Activated naive CD4-positive, alpha-beta T cell treated with anti-CD3 and anti-CD28 coated beads, Interleukin-2, amount 50 U/mL, for 72 hours (primary cell): ENCODE results near the gene AOC3. TPM values are rescaled to one million over a fixed set of nuclear protein-coding genes. Genes with fewer than 3 reads are reported as not detected.
"Not testable (repeated sequence)": the region's sequence is repeated elsewhere in the genome, so short reads cannot be mapped to it uniquely, and the experiment has no call there.

ENCODE experiments used
- ATAC-seq, 2 donors: fragments of 150-1000 bp; cut with Tn5 transposase; 2 replicates each; pipeline ENCODE4 v1.10.0; 2021; ENCODE audit warnings: mild to moderate bottlenecking in 2 of 2, moderate library complexity in 2 of 2
- DNase-seq, 2 donors: peaks; one replicate each; pipeline ENCODE4 v3.0.0; 2021 to 2022; ENCODE audit warnings: low spot score in 2 of 2
- H3K27ac Mint-ChIP-seq, 2 donors: one replicate each; pipeline ENCODE4 v1.8.0; 2022; ENCODE audit warnings: mild to moderate bottlenecking in 2 of 2, mixed read lengths in 2 of 2
- H3K36me3 Mint-ChIP-seq, 2 donors: one replicate each; pipeline ENCODE4 v1.8.0; 2022; ENCODE audit warnings: mixed read lengths in 2 of 2
- H3K9me3 Mint-ChIP-seq, 2 donors: one replicate each; pipeline ENCODE4 v1.8.0; 2022; ENCODE audit warnings: mixed read lengths in 2 of 2
- total RNA-seq, 2 donors: library from RNA; stranded (reverse); gene quantifications; one replicate each; pipeline ENCODE4 v1.2.3, GENCODE V29; 2022

The AOC3 gene
- total RNA-seq, 2 donors from 2014 or later = 3.0 to 5.0 TPM

- Mint-ChIP-seq H3K9me3 (no peaks in the 10 kb centered on the region), H3K27ac (no peak overlapping the region), H3K36me3 (no peaks in the 10 kb centered on the region)
- ATAC-seq = no peak
- no peak for DNase-seq
Measured at GRCh38 chr17:42878123-42878880, 27.3 kb downstream of the AOC3 start.

GRCh38 chr17:42878924-42879595 lies 28.1 kb downstream of the AOC3 start:
- H3K9me3 Mint-ChIP-seq = no peaks in the 10 kb centered on the region
- no peak overlapping the region for H3K27ac Mint-ChIP-seq
- no peak for DNase-seq
- no peak for ATAC-seq
- H3K36me3 Mint-ChIP-seq = no peaks in the 10 kb centered on the region

- ATAC-seq (no peak), DNase-seq (no peak)
- H3K36me3 Mint-ChIP-seq = no peaks in the 10 kb centered on the region
- no peaks in the 10 kb centered on the region for H3K9me3 Mint-ChIP-seq
- H3K27ac Mint-ChIP-seq = no peak overlapping the region
Measured at GRCh38 chr17:42879596-42879985, 28.6 kb downstream of the AOC3 start.

GRCh38 chr17:42880776-42881310 lies 29.8 kb downstream of the AOC3 start:
- no peak for DNase-seq
- ATAC-seq = no peak
- Mint-ChIP-seq H3K36me3 (no peaks in the 10 kb centered on the region), H3K27ac (no peak overlapping the region), H3K9me3 (no peaks in the 10 kb centered on the region)

- DNase-seq, ATAC-seq, H3K36me3 Mint-ChIP-seq, H3K9me3 Mint-ChIP-seq, H3K27ac Mint-ChIP-seq: not testable (repeated sequence)
Measured at GRCh38 chr17:42881706-42882105, 30.7 kb downstream of the AOC3 start.

GRCh38 chr17:42882166-42882565 lies 31.2 kb downstream of the AOC3 start:
- Mint-ChIP-seq H3K27ac (no peak overlapping the region), H3K36me3 (no peaks in the 10 kb centered on the region), H3K9me3 (no peaks in the 10 kb centered on the region)
- DNase-seq = no peak
- no peak for ATAC-seq

GRCh38 chr17:42883802-42884558 lies 33.0 kb downstream of the AOC3 start:
- no peak overlapping the region for H3K27ac Mint-ChIP-seq
- DNase-seq (no peak), ATAC-seq (no peak)
- no peaks in the 10 kb centered on the region for H3K9me3 Mint-ChIP-seq
- H3K36me3 Mint-ChIP-seq = no peaks in the 10 kb centered on the region

- not testable (repeated sequence) for H3K36me3 Mint-ChIP-seq, H3K27ac Mint-ChIP-seq, ATAC-seq, H3K9me3 Mint-ChIP-seq, DNase-seq
Measured at GRCh38 chr17:42885806-42886205, 34.8 kb downstream of the AOC3 start.

- Mint-ChIP-seq H3K9me3 (no peaks in the 10 kb centered on the region), H3K27ac (no peak overlapping the region), H3K36me3 (no peaks in the 10 kb centered on the region)
- no peak for DNase-seq
- no peak for ATAC-seq
Measured at GRCh38 chr17:42886283-42887176, 35.5 kb downstream of the AOC3 start.

- Mint-ChIP-seq H3K9me3 (no peaks in the 10 kb centered on the region), H3K27ac (no peak overlapping the region), H3K36me3 (no peaks in the 10 kb centered on the region)
- DNase-seq = no peak
- no peak for ATAC-seq
Measured at GRCh38 chr17:42889809-42890208, 38.8 kb downstream of the AOC3 start.

- ATAC-seq (no peak), DNase-seq (no peak)
- Mint-ChIP-seq H3K36me3 (no peaks in the 10 kb centered on the region), H3K9me3 (no peaks in the 10 kb centered on the region), H3K27ac (no peak overlapping the region)
Measured at GRCh38 chr17:42891539-42892152, 40.6 kb downstream of the AOC3 start.

GRCh38 chr17:42893359-42893758 lies 42.4 kb downstream of the AOC3 start:
- H3K27ac Mint-ChIP-seq = no peak overlapping the region
- DNase-seq = no peak
- H3K36me3 Mint-ChIP-seq = no peaks in the 10 kb centered on the region
- no peaks in the 10 kb centered on the region for H3K9me3 Mint-ChIP-seq
- ATAC-seq = no peak

- Mint-ChIP-seq H3K9me3 (no peaks in the 10 kb centered on the region), H3K27ac (no peak overlapping the region), H3K36me3 (no peaks in the 10 kb centered on the region)
- ATAC-seq (no peak), DNase-seq (no peak)
Measured at GRCh38 chr17:42894283-42895184, 43.5 kb downstream of the AOC3 start.

- DNase-seq (no peak), ATAC-seq (no peak)
- no peak overlapping the region for H3K27ac Mint-ChIP-seq
- no peaks in the 10 kb centered on the region for H3K36me3 Mint-ChIP-seq
- no peaks in the 10 kb centered on the region for H3K9me3 Mint-ChIP-seq
Measured at GRCh38 chr17:42895185-42895555, 44.2 kb downstream of the AOC3 start.

GRCh38 chr17:42898147-42898811 lies 47.3 kb downstream of the AOC3 start:
- no peaks in the 10 kb centered on the region for H3K9me3 Mint-ChIP-seq
- no peaks in the 10 kb centered on the region for H3K36me3 Mint-ChIP-seq
- no peak for DNase-seq
- ATAC-seq = no peak
- no peak overlapping the region for H3K27ac Mint-ChIP-seq
